Astrocyte (in vitro differentiated cells and primary cell): Measurements from ENCODE around the gene EPHB1. TPM values are rescaled to one million over a fixed set of nuclear protein-coding genes. Genes with fewer than 3 reads are reported as not detected.
A peak's percentile ranks its signal among the peaks of the same experiment; 100 is the strongest.

ENCODE experiments used
- DNase-seq: peaks from one replicate; pipeline ENCODE4 v3.0.0-alpha.2; 2010; ENCODE audit warnings: low read depth
- FAIRE-seq: peaks from 2 replicates; lab custom pipeline; 2011; peaks lifted over from hg19 to GRCh38; lab: Jason Lieb, UNC
- H2AFZ ChIP-seq: 2 replicates; pipeline ENCODE4 v1.6.0; 2012; ENCODE audit warnings: low read depth, low read length, inconsistent platforms
- H3K27ac ChIP-seq: 2 replicates; pipeline ENCODE4 v1.5.1; 2011; ENCODE audit warnings: low read depth, low read length, inconsistent platforms
- H3K27me3 ChIP-seq: 2 replicates; pipeline ENCODE4 v1.6.0; 2011; ENCODE audit warnings: low read length, inconsistent platforms; ENCODE audit not compliant: insufficient read depth
- H3K36me3 ChIP-seq: 2 replicates; pipeline ENCODE4 v1.5.1; 2011; ENCODE audit warnings: low read length, inconsistent platforms; ENCODE audit not compliant: insufficient read depth
- H3K4me1 ChIP-seq: 2 replicates; pipeline ENCODE4 v1.5.1; 2011; ENCODE audit warnings: low read length, inconsistent platforms; ENCODE audit not compliant: insufficient read depth
- H3K4me2 ChIP-seq: 2 replicates; pipeline ENCODE4 v1.6.0; 2012; ENCODE audit warnings: low read length, inconsistent platforms
- H3K4me3 ChIP-seq: 2 replicates; pipeline ENCODE4 v1.5.1; 2011; ENCODE audit warnings: low read depth, mild to moderate bottlenecking, low read length, inconsistent platforms; ENCODE audit not compliant: insufficient read depth
- H3K79me2 ChIP-seq: 2 replicates; pipeline ENCODE4 v1.6.0; 2012; ENCODE audit warnings: mild to moderate bottlenecking, low read length, inconsistent platforms; ENCODE audit not compliant: insufficient read depth
- H3K9ac ChIP-seq: 2 replicates; pipeline ENCODE4 v1.6.0; 2012; ENCODE audit warnings: mild to moderate bottlenecking, low read length, inconsistent platforms
- H3K9me3 ChIP-seq: 2 replicates; pipeline ENCODE4 v1.5.1; 2012; ENCODE audit warnings: low read depth, mild to moderate bottlenecking, low read length, inconsistent platforms; ENCODE audit not compliant: insufficient read depth
- H4K20me1 ChIP-seq: 2 replicates; pipeline ENCODE4 v1.6.0; 2012; ENCODE audit warnings: low read length, inconsistent platforms; ENCODE audit not compliant: insufficient read depth
- H3K27ac Mint-ChIP-seq: one replicate; pipeline ENCODE4 v1.8.0; 2021; ENCODE audit warnings: mild to moderate bottlenecking, mixed read lengths; ENCODE audit not compliant: unreplicated experiment
- H3K27me3 Mint-ChIP-seq: one replicate; pipeline ENCODE4 v1.8.0; 2021; ENCODE audit warnings: low read depth, mixed read lengths; ENCODE audit not compliant: unreplicated experiment
- H3K36me3 Mint-ChIP-seq: one replicate; pipeline ENCODE4 v1.8.0; 2021; ENCODE audit warnings: low read depth, mixed read lengths; ENCODE audit not compliant: unreplicated experiment
- H3K4me1 Mint-ChIP-seq: one replicate; pipeline ENCODE4 v1.8.0; 2021; ENCODE audit warnings: low read depth, mixed read lengths; ENCODE audit not compliant: unreplicated experiment
- H3K4me3 Mint-ChIP-seq: one replicate; pipeline ENCODE4 v1.8.0; 2021; ENCODE audit warnings: mild to moderate bottlenecking, moderate library complexity, mixed read lengths; ENCODE audit not compliant: unreplicated experiment
- H3K9me3 Mint-ChIP-seq: one replicate; pipeline ENCODE4 v1.8.0; 2021; ENCODE audit warnings: mild to moderate bottlenecking, mixed read lengths; ENCODE audit not compliant: unreplicated experiment
- EZH2 ChIP-seq: IDR thresholded peaks from 2 replicates; pipeline ENCODE4 v1.6.1; 2012; ENCODE audit warnings: mild to moderate bottlenecking, low read length, inconsistent platforms; ENCODE audit not compliant: insufficient read depth
- total RNA-seq: library from RNA; stranded (reverse); gene quantifications from 2 replicates; pipeline ENCODE4 v1.2.1, GENCODE V29; 2021
- TF ChIP-seq, protein P1 (sequence below): IDR thresholded peaks from 2 replicates; pipeline ENCODE4 v1.5.1; 2011; ENCODE audit warnings: low read depth, mild to moderate bottlenecking, inconsistent platforms, low read length, moderate library complexity; ENCODE audit not compliant: insufficient read depth

EPHB1 gene
- total RNA-seq, 1 donor from 2014 or later, result 4.1 TPM

DNA sequence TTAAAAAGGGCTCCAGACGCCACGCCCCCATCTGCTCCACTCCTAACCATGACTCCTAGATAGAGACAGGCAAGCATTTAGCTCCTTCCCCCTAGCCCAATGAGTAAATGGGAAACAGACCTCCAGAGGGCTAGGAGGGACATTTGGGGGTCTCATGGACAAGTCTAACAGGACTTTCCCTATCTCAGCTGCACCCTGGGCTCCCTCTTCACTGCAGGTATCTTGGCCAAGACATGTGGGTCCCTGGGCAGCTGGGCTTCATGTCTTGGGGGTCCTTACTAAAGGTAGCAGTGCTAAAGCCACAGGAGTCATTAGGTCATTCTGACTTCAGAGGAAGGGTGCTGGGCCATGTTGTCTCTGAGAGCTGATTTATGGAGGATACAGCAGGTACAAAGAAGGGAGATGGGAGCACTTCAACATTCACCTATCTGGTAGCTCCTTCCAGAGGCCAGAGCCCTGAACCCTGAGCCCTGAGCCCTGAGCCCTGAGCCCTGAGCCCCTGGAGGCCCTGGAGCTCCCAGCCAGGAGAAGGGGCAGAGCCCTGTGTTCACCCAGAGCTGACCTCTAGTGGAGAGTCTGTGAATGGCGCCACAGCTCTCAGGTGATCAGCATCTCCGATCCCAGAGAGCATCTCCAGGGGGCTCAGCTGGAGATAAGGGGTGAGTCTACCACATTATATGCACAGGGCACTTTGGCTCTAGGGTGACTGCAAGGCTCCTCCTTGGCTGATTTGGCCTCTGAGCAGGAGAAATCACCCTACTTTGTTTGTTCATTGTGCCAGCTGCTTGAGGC lies 40.1 kb upstream of the EPHB1 start:
- no peaks in the 10 kb centered on the region for H3K4me1 Mint-ChIP-seq
- no peak overlapping the region for H3K27ac Mint-ChIP-seq
- H3K4me2 ChIP-seq, result no peak overlapping the region
- H3K27me3 Mint-ChIP-seq, result peaks cover 41% of the 10 kb centered on the region
- no peaks in the 10 kb centered on the region for H3K4me1 ChIP-seq
- H3K9me3 Mint-ChIP-seq, result peaks cover 3% of the 10 kb centered on the region
- peak; percentile 2 for DNase-seq
- no peak for FAIRE-seq
- no peak overlapping the region for H2AFZ ChIP-seq
- no peaks in the 10 kb centered on the region for H3K9me3 ChIP-seq
- no peak overlapping the region for H3K9ac ChIP-seq
- no peaks in the 10 kb centered on the region for H4K20me1 ChIP-seq
- H3K4me3 ChIP-seq, result no peak overlapping the region
- no peaks in the 10 kb centered on the region for H3K27me3 ChIP-seq
- no peaks in the 10 kb centered on the region for H3K79me2 ChIP-seq
- TF ChIP-seq, protein P1, sequence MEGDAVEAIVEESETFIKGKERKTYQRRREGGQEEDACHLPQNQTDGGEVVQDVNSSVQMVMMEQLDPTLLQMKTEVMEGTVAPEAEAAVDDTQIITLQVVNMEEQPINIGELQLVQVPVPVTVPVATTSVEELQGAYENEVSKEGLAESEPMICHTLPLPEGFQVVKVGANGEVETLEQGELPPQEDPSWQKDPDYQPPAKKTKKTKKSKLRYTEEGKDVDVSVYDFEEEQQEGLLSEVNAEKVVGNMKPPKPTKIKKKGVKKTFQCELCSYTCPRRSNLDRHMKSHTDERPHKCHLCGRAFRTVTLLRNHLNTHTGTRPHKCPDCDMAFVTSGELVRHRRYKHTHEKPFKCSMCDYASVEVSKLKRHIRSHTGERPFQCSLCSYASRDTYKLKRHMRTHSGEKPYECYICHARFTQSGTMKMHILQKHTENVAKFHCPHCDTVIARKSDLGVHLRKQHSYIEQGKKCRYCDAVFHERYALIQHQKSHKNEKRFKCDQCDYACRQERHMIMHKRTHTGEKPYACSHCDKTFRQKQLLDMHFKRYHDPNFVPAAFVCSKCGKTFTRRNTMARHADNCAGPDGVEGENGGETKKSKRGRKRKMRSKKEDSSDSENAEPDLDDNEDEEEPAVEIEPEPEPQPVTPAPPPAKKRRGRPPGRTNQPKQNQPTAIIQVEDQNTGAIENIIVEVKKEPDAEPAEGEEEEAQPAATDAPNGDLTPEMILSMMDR, result peak; percentile 51
- no peak for TF ChIP-seq EZH2
- H3K4me3 Mint-ChIP-seq, result no peak overlapping the region
- no peaks in the 10 kb centered on the region for H3K36me3 Mint-ChIP-seq
- no peaks in the 10 kb centered on the region for H3K36me3 ChIP-seq
- no peak overlapping the region for H3K27ac ChIP-seq

DNA sequence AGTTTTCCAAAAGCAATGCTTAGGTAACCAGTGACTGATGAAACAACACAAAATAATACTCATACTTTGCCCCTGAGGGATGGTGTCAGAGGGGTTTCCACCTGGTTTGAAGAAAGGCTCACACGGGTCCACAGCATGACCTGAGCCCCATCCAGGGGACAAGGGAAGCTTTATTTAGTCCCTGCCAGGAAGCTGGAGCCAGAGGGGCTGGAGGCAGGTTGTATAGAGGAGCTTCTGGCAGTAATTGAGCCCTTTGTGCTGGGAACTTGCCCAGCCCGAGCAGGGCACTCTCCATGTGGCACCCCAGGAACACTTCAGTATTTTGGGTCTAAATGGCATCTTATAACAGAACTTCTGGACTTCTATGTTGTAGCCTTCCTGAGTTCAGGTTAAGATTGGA lies 39.2 kb upstream of the EPHB1 start:
- Mint-ChIP-seq H3K9me3 (peaks cover 3% of the 10 kb centered on the region), H3K36me3 (no peaks in the 10 kb centered on the region), H3K27me3 (peaks cover 38% of the 10 kb centered on the region), H3K4me1 (no peaks in the 10 kb centered on the region), H3K4me3 (no peak overlapping the region), H3K27ac (no peak overlapping the region)
- no peaks in the 10 kb centered on the region for H4K20me1 ChIP-seq
- DNase-seq, result no peak
- H2AFZ ChIP-seq, result no peak overlapping the region
- H3K79me2 ChIP-seq, result no peaks in the 10 kb centered on the region
- H3K9me3 ChIP-seq, result no peaks in the 10 kb centered on the region
- TF ChIP-seq, protein P1, result no peak
- no peak for TF ChIP-seq EZH2
- no peak for FAIRE-seq
- H3K4me1 ChIP-seq, result no peaks in the 10 kb centered on the region
- no peak overlapping the region for H3K27ac ChIP-seq
- no peaks in the 10 kb centered on the region for H3K36me3 ChIP-seq
- H3K4me3 ChIP-seq, result no peak overlapping the region
- H3K9ac ChIP-seq, result no peak overlapping the region
- no peak overlapping the region for H3K4me2 ChIP-seq
- no peaks in the 10 kb centered on the region for H3K27me3 ChIP-seq

DNA sequence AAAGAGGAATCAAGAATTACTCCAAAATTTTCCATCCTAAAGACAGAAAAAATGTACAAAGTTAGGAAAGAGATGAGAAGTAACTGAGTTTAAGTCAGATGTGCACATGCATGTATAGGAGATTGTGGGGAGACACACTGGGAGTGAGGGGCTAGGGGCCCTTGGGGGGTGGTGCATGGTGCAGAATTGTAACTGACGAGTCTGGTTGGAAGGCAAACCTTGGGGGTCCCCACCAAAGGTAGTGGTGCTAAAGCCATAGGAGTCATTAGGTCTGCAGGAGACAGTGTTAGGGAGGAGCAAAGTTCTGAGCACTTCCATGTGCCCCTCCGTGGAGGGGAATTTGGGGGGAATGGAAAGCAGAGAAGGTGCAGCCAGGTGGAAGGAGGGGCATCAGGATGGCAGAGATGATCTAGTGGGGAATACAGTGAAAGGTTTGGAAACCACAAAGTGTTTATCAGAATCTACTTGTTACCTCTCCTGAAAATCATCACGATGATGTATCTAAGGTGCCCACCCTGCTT lies 37.5 kb upstream of the EPHB1 start:
- no peaks in the 10 kb centered on the region for H3K27me3 ChIP-seq
- no peak overlapping the region for H2AFZ ChIP-seq
- H3K9me3 ChIP-seq, result no peaks in the 10 kb centered on the region
- no peak for DNase-seq
- H3K4me1 ChIP-seq, result no peaks in the 10 kb centered on the region
- no peaks in the 10 kb centered on the region for H3K4me1 Mint-ChIP-seq
- no peak overlapping the region for H3K4me3 Mint-ChIP-seq
- no peaks in the 10 kb centered on the region for H3K36me3 ChIP-seq
- H3K9ac ChIP-seq, result no peak overlapping the region
- no peak for FAIRE-seq
- H3K27me3 Mint-ChIP-seq, result peaks cover 44% of the 10 kb centered on the region
- H3K4me3 ChIP-seq, result no peak overlapping the region
- H3K36me3 Mint-ChIP-seq, result no peaks in the 10 kb centered on the region
- no peaks in the 10 kb centered on the region for H3K9me3 Mint-ChIP-seq
- no peaks in the 10 kb centered on the region for H4K20me1 ChIP-seq
- H3K27ac ChIP-seq, result no peak overlapping the region
- no peak overlapping the region for H3K27ac Mint-ChIP-seq
- H3K4me2 ChIP-seq, result no peak overlapping the region
- no peaks in the 10 kb centered on the region for H3K79me2 ChIP-seq
- TF ChIP-seq, protein P1, result no peak
- no peak for TF ChIP-seq EZH2
